NCI-H526 (cell line): ENCODE measurements around the gene PLK3.
"Not testable (repeated sequence)": the region's sequence is repeated elsewhere in the genome, so short reads cannot be mapped to it uniquely, and the experiment has no call there.

Experiments used
- DNase-seq, 2 experiments: peaks; one replicate each; lab custom pipeline; 2025; lab: John Stamatoyannopoulos, UW

Gene PLK3

GRCh38 chr1:44828003-44828651 is 27.9 kb downstream of the PLK3 start:
- no peak for DNase-seq

GRCh38 chr1:44828841-44829440 is 28.8 kb downstream of the PLK3 start:
- no peak for DNase-seq

GRCh38 chr1:44829506-44830384 is 29.6 kb downstream of the PLK3 start:
- no peak for DNase-seq

GRCh38 chr1:44830900-44831304 is 30.7 kb downstream of the PLK3 start:
- no peak for DNase-seq

GRCh38 chr1:44831516-44831915 is 31.3 kb downstream of the PLK3 start:
- no peak for DNase-seq

GRCh38 chr1:44832056-44832705 is 32.0 kb downstream of the PLK3 start:
- DNase-seq = no peak

GRCh38 chr1:44834328-44834727 is 34.2 kb downstream of the PLK3 start:
- DNase-seq = no peak

GRCh38 chr1:44835738-44836675 is 35.8 kb downstream of the PLK3 start:
- DNase-seq = peak; percentile 77 to 94

- DNase-seq = not testable (repeated sequence)
Measured at GRCh38 chr1:44838294-44838693, 38.1 kb downstream of the PLK3 start.

GRCh38 chr1:44839576-44839975 is 39.4 kb downstream of the PLK3 start:
- no peak for DNase-seq

- peak in 1 of 2 experiments; percentile 36 for DNase-seq
Measured at GRCh38 chr1:44842486-44842861, 42.3 kb downstream of the PLK3 start.

- DNase-seq = peak; percentile 67 to 95
Measured at GRCh38 chr1:44842862-44843655, 42.9 kb downstream of the PLK3 start, which contains the start of gene PTCH2. PTCH2 (minus strand) TSS chr1:44843253; CDS start chr1:44842932, 321 bp downstream.

- no peak for DNase-seq
Measured at GRCh38 chr1:44846985-44847384, 46.8 kb downstream of the PLK3 start.

GRCh38 chr1:44847845-44848244 is 47.7 kb downstream of the PLK3 start:
- DNase-seq = no peak

GRCh38 chr1:44848456-44849181 is 48.4 kb downstream of the PLK3 start:
- no peak for DNase-seq

GRCh38 chr1:44849575-44850132 is 49.5 kb downstream of the PLK3 start:
- no peak for DNase-seq

GRCh38 chr1:44851308-44851707 is 51.1 kb downstream of the PLK3 start:
- DNase-seq = no peak

- DNase-seq = no peak
Measured at GRCh38 chr1:44853201-44853600, 53.0 kb downstream of the PLK3 start.

- DNase-seq = no peak
Measured at GRCh38 chr1:44854970-44855369, 54.8 kb downstream of the PLK3 start.
